Ovary (tissue), 9 donors: Measurements from ENCODE around the gene RBM6. TPM values are rescaled to one million over a fixed set of nuclear protein-coding genes. Genes with fewer than 3 reads are reported as not detected.

Experiments
- DNase-seq, 5 donors: peaks; one replicate each; pipeline ENCODE4 v3.0.0-alpha.2; 2019 to 2020
- H3K27ac ChIP-seq, 2 donors: fragments of 200-600 bp; one replicate each; pipeline versions ENCODE4 v1.5.1 to v1.8.0; 2019 to 2022
- H3K27me3 ChIP-seq: fragments of 200-600 bp; one replicate; pipeline ENCODE4 v1.8.0; 2022
- H3K36me3 ChIP-seq: fragments of 200-600 bp; sonication (generic); one replicate; pipeline ENCODE4 v1.5.1; 2019
- H3K4me1 ChIP-seq: one replicate; pipeline ENCODE4 v1.8.1; 2013; ENCODE audit warnings: mild to moderate bottlenecking, moderate library complexity; ENCODE audit not compliant: insufficient read depth
- H3K4me3 ChIP-seq: fragments of 200-600 bp; sonication (generic); one replicate; pipeline ENCODE4 v1.5.1; 2017
- H3K9me3 ChIP-seq, 2 donors: fragments of 200-600 bp in 1 of 2; sonication (generic) in 1 of 2; one replicate each; pipeline versions ENCODE4 v1.5.1 to v1.8.1; 2013 to 2019; ENCODE audit warnings: mild to moderate bottlenecking in 1 of 2, moderate library complexity in 1 of 2
- CTCF ChIP-seq, 3 donors: fragments of 450-650 bp in 2 of 3; fragments of 200-600 bp in 1 of 3; IDR thresholded peaks; one replicate each; pipeline versions ENCODE4 v1.5.1 to v1.8.0; 2016 to 2022; ENCODE audit warnings: antibody characterized with exemption in 3 of 3, mild to moderate bottlenecking in 1 of 3
- EP300 ChIP-seq: sonication (generic); formaldehyde crosslinking; IDR thresholded peaks from one replicate; pipeline ENCODE4 v1.6.1; 2017; ENCODE audit warnings: antibody characterized with exemption
- POLR2A ChIP-seq: fragments of 450-650 bp; IDR thresholded peaks from one replicate; pipeline ENCODE4 v1.6.1; 2017; ENCODE audit warnings: antibody characterized with exemption, mild to moderate bottlenecking, moderate library complexity
- WGBS, 3 donors: extraction: QIAGEN DNeasy Blood & Tissue Kit in 1 of 3; methylation state at CpG; one replicate each; pipeline versions ENCODE4 v1.1.5 to v1.1.7; 2013 to 2017; 5-methylcytosine and 5-hydroxymethylcytosine counted together
- intact Hi-C, 4 donors: fragments of 100-400 bp; cut with DNase I; formaldehyde crosslinking; loops; one replicate each; pipeline versions ENCODE4 v1.11.0 to v1.15.1; 2022 to 2023
- polyA plus RNA-seq, 2 donors: library from polyadenylated mRNA; stranded (reverse); fragments of 200-250 nt in 1 of 2; fragments of 350-450 nt in 1 of 2; fragmentation: Illumina TruSeq in 1 of 2; extraction: RNeasy Lipid Tissue Mini Kit (QIAGEN cat#74804) in 1 of 2; gene quantifications; one replicate each; pipeline ENCODE4 v1.2.3, GENCODE V29; 2013 to 2014
- total RNA-seq, 7 donors: library from RNA; depleted of rRNA in 2 of 7; stranded (reverse); fragments of >200 nt in 2 of 7; fragmentation: NEBNext Ultra II Directional in 3 of 7; extraction: Animal tissue kit (Norgen Biotek cat#: 25700) in 3 of 7; gene quantifications; one replicate each; pipeline versions ENCODE4 v1.1.0 to v1.2.4, GENCODE V29; 2016 to 2023
- donor health status: DM: no; HTN: no; CAD: no; lungs with moderate emphysema.
- donor health status: DM: no; HTN: no; CAD: no.
- donor health status: Bipolar disorder and iron deficiency.
- donor health status: DM: yes; HTN: yes; CAD: no.
- donor health status: DM: no; HTN: no; CAD: no.
- donor health status: DM: yes; HTN: yes; CAD: no.

The RBM6 gene
- total and polyA plus RNA-seq, 9 donors, result 70.1 to 108 (median 88.0) TPM

- Histone ChIP-seq H3K36me3 (no peaks in the 10 kb centered on the region), H3K4me3 (no peak overlapping the region), H3K27ac (no peak overlapping the region), H3K9me3 (no peaks in the 10 kb centered on the region), H3K4me1 (peaks cover 7% of the 10 kb centered on the region), H3K27me3 (no peaks in the 10 kb centered on the region)
- intact Hi-C loops, result loop anchor here (2.0 to 10.0 kb wide), 3 partner anchors 67 to 153 kb away; partner anchors contain the start of genes GNAT1 (in 2 of the 4) and LSMEM2 (in 1 of the 4)
- 21 to 31% (median 24%) methylated on average over 12 to 13 of the region's 13 CpGs for WGBS, 3 donors
- TF ChIP-seq POLR2A, result no peak
- TF ChIP-seq EP300, result no peak
- TF ChIP-seq CTCF (IDR thresholded peaks at IDR 0.05), result peak; percentile 69 to 74 (median 72)
- peak; percentile 72 to 85 (median 80) for DNase-seq
Observed at GRCh38 chr3:50121072-50122032, 181.4 kb downstream of the RBM6 start.

GRCh38 chr3:50122071-50122470 lies 182.1 kb downstream of the RBM6 start:
- Histone ChIP-seq H3K9me3 (no peaks in the 10 kb centered on the region), H3K27ac (no peak overlapping the region), H3K36me3 (no peaks in the 10 kb centered on the region), H3K4me3 (no peak overlapping the region), H3K27me3 (no peaks in the 10 kb centered on the region), H3K4me1 (peaks cover 10% of the 10 kb centered on the region)
- DNase-seq, result no peak
- 43 to 63% (median 58%) methylated on average over 2 of the region's 2 CpGs for WGBS, 3 donors
- intact Hi-C loops, result loop anchor here in 3 of 4 donors (2.0 to 10.0 kb wide), 3 partner anchors 67 to 153 kb away; partner anchors contain the start of genes GNAT1 (in 1 of the 3) and LSMEM2 (in 1 of the 3)
- TF ChIP-seq POLR2A, result no peak
- no peak for TF ChIP-seq EP300
- TF ChIP-seq CTCF (IDR thresholded peaks at IDR 0.05), result no peak

GRCh38 chr3:50122661-50123391 lies 182.9 kb downstream of the RBM6 start:
- Histone ChIP-seq H3K4me1 (peaks cover 10% of the 10 kb centered on the region), H3K36me3 (no peaks in the 10 kb centered on the region), H3K27me3 (no peaks in the 10 kb centered on the region), H3K9me3 (no peaks in the 10 kb centered on the region), H3K4me3 (no peak overlapping the region), H3K27ac (no peak overlapping the region)
- TF ChIP-seq POLR2A, result no peak
- intact Hi-C loops, result loop anchor here in 3 of 4 donors (2.0 to 10.0 kb wide), 3 partner anchors 66 to 152 kb away; partner anchors contain the start of genes GNAT1 (in 1 of the 3) and LSMEM2 (in 1 of the 3)
- DNase-seq, result peak in 1 of 5 donors; percentile 42
- 65 to 72% (median 69%) methylated on average over 14 of the region's 14 CpGs for WGBS, 3 donors

- Histone ChIP-seq H3K36me3 (no peaks in the 10 kb centered on the region), H3K9me3 (no peaks in the 10 kb centered on the region), H3K4me1 (peaks cover 10% of the 10 kb centered on the region), H3K27me3 (no peaks in the 10 kb centered on the region), H3K4me3 (no peak overlapping the region), H3K27ac (no peak overlapping the region)
- intact Hi-C loops, result loop anchor here in 3 of 4 donors (2.0 to 10.0 kb wide), 3 partner anchors 65 to 151 kb away; partner anchors contain the start of genes GNAT1 (in 1 of the 3) and LSMEM2 (in 1 of the 3)
- TF ChIP-seq CTCF (IDR thresholded peaks at IDR 0.05) (no peak), EP300 (no peak), POLR2A (no peak)
- WGBS, 3 donors, result 76 to 88% (median 83%) methylated on average over 4 of the region's 4 CpGs
- DNase-seq, result no peak
Observed at GRCh38 chr3:50123394-50124051, 183.6 kb downstream of the RBM6 start.
